Peyer's patch (tissue), 4 donors: ENCODE measurements around the gene MSI2.

Experiments used
- POLR2A ChIP-seq, 2 donors: fragments of 450-650 bp; IDR thresholded peaks; one replicate each; pipeline ENCODE4 v1.5.1; 2017; ENCODE audit warnings: antibody characterized with exemption in 2 of 2, mild to moderate bottlenecking in 2 of 2, moderate library complexity in 2 of 2
- TF ChIP-seq, protein P1 (sequence below), 6 experiments: fragments of 450-650 bp in 4 of 6; fragments of 200-600 bp in 2 of 6; sonication (generic) in 1 of 6; IDR thresholded peaks; one replicate each; pipeline ENCODE4 v1.5.1; 2017 to 2019; ENCODE audit warnings: antibody characterized with exemption in 6 of 6, mild to moderate bottlenecking in 3 of 6, moderate library complexity in 1 of 6

DNA sequence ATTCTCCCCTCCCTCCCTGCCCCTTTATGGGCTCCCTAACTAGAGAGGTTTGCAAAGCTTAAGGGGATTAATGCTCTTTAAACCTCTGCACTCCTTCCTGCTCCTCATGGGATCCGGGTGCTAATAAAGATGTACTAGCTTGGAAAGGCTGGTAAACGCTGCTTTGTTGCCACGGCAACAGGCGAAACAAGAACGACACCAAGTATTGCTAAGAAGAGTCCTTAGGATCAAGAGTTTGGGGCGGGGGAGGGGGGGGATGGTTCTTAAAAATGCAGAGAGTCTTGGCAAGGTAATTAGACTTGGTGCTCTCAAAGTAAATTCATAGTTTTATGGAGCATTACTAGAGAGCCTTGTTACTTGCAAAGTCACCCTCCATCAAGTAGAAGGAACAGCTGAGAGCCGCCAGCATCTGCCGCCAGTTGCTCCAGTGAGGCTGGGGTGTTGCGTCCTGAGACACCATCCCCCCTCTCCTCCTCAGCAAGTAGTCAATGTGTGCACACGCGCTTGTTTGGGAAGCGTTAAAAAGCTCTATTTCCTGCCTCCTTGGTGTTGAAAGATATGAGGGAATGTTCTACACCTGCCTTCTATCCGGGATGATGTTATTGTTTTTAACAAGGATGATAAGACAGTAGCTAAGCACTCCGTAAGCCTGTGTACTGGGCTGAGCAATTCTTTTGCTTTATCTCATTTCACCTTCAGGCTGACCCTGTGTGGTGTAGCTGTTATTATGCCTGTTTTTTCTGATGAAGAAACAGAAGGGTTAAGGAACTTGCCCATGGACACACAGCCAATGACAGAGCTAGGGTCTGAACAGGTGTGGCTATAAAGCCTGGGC lies 297.9 kb downstream of the MSI2 start:
- TF ChIP-seq, protein P1, sequence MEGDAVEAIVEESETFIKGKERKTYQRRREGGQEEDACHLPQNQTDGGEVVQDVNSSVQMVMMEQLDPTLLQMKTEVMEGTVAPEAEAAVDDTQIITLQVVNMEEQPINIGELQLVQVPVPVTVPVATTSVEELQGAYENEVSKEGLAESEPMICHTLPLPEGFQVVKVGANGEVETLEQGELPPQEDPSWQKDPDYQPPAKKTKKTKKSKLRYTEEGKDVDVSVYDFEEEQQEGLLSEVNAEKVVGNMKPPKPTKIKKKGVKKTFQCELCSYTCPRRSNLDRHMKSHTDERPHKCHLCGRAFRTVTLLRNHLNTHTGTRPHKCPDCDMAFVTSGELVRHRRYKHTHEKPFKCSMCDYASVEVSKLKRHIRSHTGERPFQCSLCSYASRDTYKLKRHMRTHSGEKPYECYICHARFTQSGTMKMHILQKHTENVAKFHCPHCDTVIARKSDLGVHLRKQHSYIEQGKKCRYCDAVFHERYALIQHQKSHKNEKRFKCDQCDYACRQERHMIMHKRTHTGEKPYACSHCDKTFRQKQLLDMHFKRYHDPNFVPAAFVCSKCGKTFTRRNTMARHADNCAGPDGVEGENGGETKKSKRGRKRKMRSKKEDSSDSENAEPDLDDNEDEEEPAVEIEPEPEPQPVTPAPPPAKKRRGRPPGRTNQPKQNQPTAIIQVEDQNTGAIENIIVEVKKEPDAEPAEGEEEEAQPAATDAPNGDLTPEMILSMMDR (IDR thresholded peaks at IDR 0.05): no peak
- no peak for TF ChIP-seq POLR2A (IDR thresholded peaks at IDR 0.05)
